SK-N-SH (cell line): ENCODE data around the gene FDXR. TPM values are rescaled to one million over a fixed set of nuclear protein-coding genes. Genes with fewer than 3 reads are reported as not detected.

Experiments
- CTCF ChIA-PET: fragments of 300-600, 350-600 bp; formaldehyde crosslinking; extraction: SDS; loops from one replicate; lab custom pipeline; 2021; lab: Yijun Ruan, JAX
- POLR2A ChIA-PET: fragments of 350-600 bp; sonication (Branson Sonifier 250); formaldehyde crosslinking; extraction: SDS; loops from one replicate; lab custom pipeline; 2020; ENCODE audit warnings: antibody characterized with exemption, inconsistent platforms; lab: Yijun Ruan, JAX
- DNase-seq: peaks from one replicate; pipeline ENCODE4 v3.0.0; 2012
- H2AFZ ChIP-seq: fragments of 200-600 bp; sonication (generic); 2 replicates; pipeline ENCODE4 v1.8.1; 2016; ENCODE audit warnings: antibody characterized with exemption, mild to moderate bottlenecking, low read depth
- H3F3A ChIP-seq: fragments of 200-600 bp; sonication (generic); replicated peaks from 2 replicates; pipeline ENCODE3; 2016; ENCODE audit warnings: antibody characterized with exemption, mild to moderate bottlenecking; ENCODE audit not compliant: insufficient read depth
- H3K27ac ChIP-seq, 2 experiments: fragments of 200-500 bp in 1 of 2; fragments of 200-600 bp in 1 of 2; sonication (Bioruptor generic) in 1 of 2; sonication (generic), shearing (Covaris generic) in 1 of 2; 2 replicates each; pipeline versions ENCODE4 v1.5.1 to v1.6.1; 2014 to 2016; ENCODE audit warnings: low read depth in 2 of 2, inconsistent platforms in 1 of 2, low read length in 1 of 2, mild to moderate bottlenecking in 1 of 2, mixed read lengths in 1 of 2
- H3K27me3 ChIP-seq: fragments of 200-600 bp; sonication (generic), shearing (Covaris generic); 2 replicates; pipeline ENCODE4 v1.6.1; 2016; ENCODE audit warnings: mixed run types; ENCODE audit not compliant: insufficient read depth
- H3K36me3 ChIP-seq, 2 experiments: fragments of 200-500 bp in 1 of 2; fragments of 200-600 bp in 1 of 2; sonication (Bioruptor generic) in 1 of 2; sonication (generic) in 1 of 2; replicated peaks in 1 of 2; 2 replicates each; pipeline versions ENCODE3 to v1.5.1; 2014 to 2016; ENCODE audit warnings: low read length in 1 of 2, mild to moderate bottlenecking in 1 of 2; ENCODE audit not compliant: insufficient read depth in 2 of 2, control insufficient read depth in 1 of 2
- H3K4me1 ChIP-seq, 2 experiments: fragments of 200-500 bp in 1 of 2; fragments of 200-600 bp in 1 of 2; sonication (Bioruptor generic) in 1 of 2; sonication (generic), shearing (Covaris generic) in 1 of 2; 2 replicates each; pipeline versions ENCODE4 v1.5.1 to v1.6.1; 2014 to 2016; ENCODE audit warnings: low read depth in 1 of 2, low read length in 1 of 2, mixed run types in 1 of 2; ENCODE audit not compliant: insufficient read depth in 2 of 2, control insufficient read depth in 1 of 2
- H3K4me2 ChIP-seq: fragments of 200-600 bp; sonication (generic), shearing (Covaris generic); 2 replicates; pipeline ENCODE4 v1.6.1; 2017; ENCODE audit warnings: mixed run types
- H3K4me3 ChIP-seq, 2 experiments: fragments of 200-500 bp in 1 of 2; fragments of 200-600 bp in 1 of 2; sonication (Bioruptor generic) in 1 of 2; sonication (generic), shearing (Covaris generic) in 1 of 2; 2 replicates each; pipeline versions ENCODE4 v1.5.1 to v1.8.1; 2014 to 2016; ENCODE audit warnings: low read depth in 2 of 2, inconsistent platforms in 1 of 2, low read length in 1 of 2, mild to moderate bottlenecking in 1 of 2, mixed read lengths in 1 of 2, moderate library complexity in 1 of 2
- H3K79me2 ChIP-seq: fragments of 200-600 bp; sonication (generic); 2 replicates; pipeline ENCODE4 v1.8.1; 2017; ENCODE audit warnings: mild to moderate bottlenecking; ENCODE audit not compliant: insufficient read depth
- H3K9ac ChIP-seq: fragments of 200-600 bp; sonication (generic); 2 replicates; pipeline ENCODE4 v1.6.1; 2017; ENCODE audit warnings: mixed run types
- H3K9me2 ChIP-seq: fragments of 200-600 bp; sonication (generic); 2 replicates; pipeline ENCODE4 v1.6.1; 2017; ENCODE audit warnings: mixed run types
- H3K9me3 ChIP-seq: fragments of 200-600 bp; sonication (generic); 2 replicates; pipeline ENCODE4 v1.6.1; 2017; ENCODE audit warnings: mixed run types, mild to moderate bottlenecking, moderate library complexity
- H4K20me1 ChIP-seq: fragments of 200-600 bp; sonication (generic); 2 replicates; pipeline ENCODE4 v1.6.1; 2017; ENCODE audit warnings: mild to moderate bottlenecking, mixed run types; ENCODE audit not compliant: insufficient read depth
- CHD2 ChIP-seq: fragments of 150-350 bp; IDR thresholded peaks from 2 replicates; pipeline ENCODE4 v1.6.1; 2018; ENCODE audit warnings: low read length; ENCODE audit not compliant: partially characterized antibody
- CTCF ChIP-seq: fragments of 200-600 bp; sonication (generic); IDR thresholded peaks from 2 replicates; pipeline ENCODE4 v1.6.1; 2017; ENCODE audit warnings: antibody characterized with exemption, mild to moderate bottlenecking, moderate library complexity
- EZH2phosphoT487 ChIP-seq: fragments of 200-600 bp; sonication (generic); IDR thresholded peaks from 2 replicates; pipeline ENCODE4 v1.6.1; 2017; ENCODE audit warnings: low read depth, mixed run types, mild to moderate bottlenecking, antibody characterized with exemption, moderate library complexity, borderline replicate concordance
- NRF1 ChIP-seq: IDR thresholded peaks from 2 replicates; pipeline ENCODE4 v1.6.1; 2012; ENCODE audit warnings: low read depth, mild to moderate bottlenecking, low read length
- TEAD4 ChIP-seq: IDR thresholded peaks from 2 replicates; pipeline ENCODE4 v1.4.0; 2012; ENCODE audit warnings: mild to moderate bottlenecking, borderline replicate concordance; ENCODE audit not compliant: insufficient read depth
- YY1 ChIP-seq: IDR thresholded peaks from 2 replicates; pipeline ENCODE4 v1.4.0; 2012; ENCODE audit warnings: low read depth, mild to moderate bottlenecking
- WGBS: methylation state at CpG from one replicate; pipeline ENCODE4 v1.1.6; 2017; ENCODE audit warnings: low lambda C conversion rate; 5-methylcytosine and 5-hydroxymethylcytosine counted together
- polyA plus RNA-seq, 3 experiments: library from polyadenylated mRNA; depleted of rRNA; stranded (reverse); fragments of >200 nt; gene quantifications; 2 replicates each; pipeline ENCODE4 v1.2.3, GENCODE V29; 2012

FDXR gene
- polyA plus RNA-seq, 1 of the 3 experiments (the other 2 are of a cell fraction), result 86.7 TPM

DNA sequence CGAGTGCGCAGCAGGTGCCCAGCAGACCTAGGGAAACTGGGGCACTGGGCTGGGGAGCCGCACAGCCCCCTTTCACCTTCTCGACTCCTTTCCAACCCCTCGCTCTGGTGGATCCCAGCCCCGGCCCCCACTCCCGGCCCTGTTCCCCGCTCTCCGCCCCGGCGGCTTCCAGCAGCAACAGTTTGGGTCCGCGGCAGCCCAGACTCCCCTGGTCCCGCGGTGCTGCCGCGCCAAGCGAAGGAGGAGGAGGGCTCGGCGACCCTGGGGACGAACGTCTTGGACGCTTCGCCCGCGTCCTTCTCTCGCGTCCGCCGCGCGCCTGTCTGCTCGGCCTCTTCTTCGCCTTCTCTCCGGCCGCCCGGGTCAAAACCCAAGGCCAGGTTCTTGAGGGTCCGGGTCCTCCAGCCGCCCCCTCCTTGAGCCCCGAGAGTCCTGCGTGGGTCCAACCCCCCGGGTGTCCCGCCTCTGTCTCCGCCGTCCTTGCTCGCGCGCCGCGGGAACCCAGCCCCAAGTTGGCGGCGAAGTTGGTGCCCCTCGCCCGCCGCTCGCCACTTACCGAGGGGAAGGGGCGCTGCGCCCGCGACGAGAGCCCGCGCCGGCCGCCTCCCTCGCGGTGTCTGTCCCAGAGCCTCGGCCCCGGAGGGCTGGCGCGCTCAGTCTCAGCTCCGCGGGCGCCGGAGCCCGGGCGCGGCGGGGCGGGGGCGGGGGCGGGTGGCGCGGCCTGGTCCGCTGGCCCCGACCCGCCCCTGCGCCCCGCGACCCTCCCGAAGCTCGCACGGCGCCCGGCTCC, 11.7 kb downstream of the FDXR start:
- no peak overlapping the region for H3K4me3 ChIP-seq
- CTCF ChIA-PET, result interaction anchor here (0.9 to 98.1 kb wide), 18 partner anchors 1 to 413 kb away, joined by 3 to 3869 read pairs (median 10); partner anchors contain the start of genes FADS6, FDXR, GRIN2C and MRPL58
- POLR2A ChIA-PET, result interaction anchor here (0.6 to 3.8 kb wide), 3 partner anchors 12 to 72 kb away, joined by 5 to 14 read pairs (median 9); partner anchors contain the start of gene FDXR
- H3K4me1 ChIP-seq, result peaks cover 0 to 12% of the 10 kb centered on the region in 2 experiments; a peak in 2 of 4 replicates
- no peak overlapping the region for H3K9ac ChIP-seq
- no peaks in the 10 kb centered on the region for H3K9me2 ChIP-seq
- H3K4me2 ChIP-seq, result peak overlapping the region; percentile 76; the same call in 1 of the 2 replicates
- DNase-seq, result peak; percentile 70
- WGBS, result 10% methylated on average over 29 of the region's 96 CpGs
- H3K27me3 ChIP-seq, result peaks cover 42% of the 10 kb centered on the region
- peaks cover 28% of the 10 kb centered on the region for H4K20me1 ChIP-seq
- H3K9me3 ChIP-seq, result no peaks in the 10 kb centered on the region
- H3K36me3 ChIP-seq, result peaks cover 10 to 21% of the 10 kb centered on the region in 2 experiments
- no peak for TF ChIP-seq CTCF
- TF ChIP-seq TEAD4, result no peak
- TF ChIP-seq EZH2phosphoT487, result peak; percentile 75; the same call in 1 of the 2 replicates
- no peak overlapping the region for H3K27ac ChIP-seq
- no peaks in the 10 kb centered on the region for H3K79me2 ChIP-seq
- peaks cover 6% of the 10 kb centered on the region for H3F3A ChIP-seq
- H2AFZ ChIP-seq, result no peak overlapping the region

- peaks cover 7 to 16% of the 10 kb centered on the region in 2 experiments for H3K36me3 ChIP-seq
- H3F3A ChIP-seq, result peaks cover 4% of the 10 kb centered on the region
- DNase-seq, result peak; percentile 74
- no peaks in the 10 kb centered on the region for H3K9me3 ChIP-seq
- CTCF ChIA-PET, result interaction anchor here (1.0 to 98.1 kb wide), 9 partner anchors 1 to 412 kb away, joined by 3 to 3869 read pairs (median 10); partner anchors contain the start of genes FDXR, GRIN2C, NAT9 and NHERF1
- peaks cover 28% of the 10 kb centered on the region for H4K20me1 ChIP-seq
- H3K79me2 ChIP-seq, result no peaks in the 10 kb centered on the region
- H3K4me3 ChIP-seq, result no peak overlapping the region; a peak in 1 of 4 replicates
- peaks cover 46% of the 10 kb centered on the region for H3K27me3 ChIP-seq
- no peaks in the 10 kb centered on the region for H3K9me2 ChIP-seq
- POLR2A ChIA-PET, result interaction anchor here (1.0 kb wide), 1 partner anchor 13 kb away, joined by 4 read pairs; the partner anchor contains the start of gene FDXR
- TF ChIP-seq CHD2 (no peak), NRF1 (peak; percentile 22; the same call in 1 of the 2 replicates), YY1 (no peak), EZH2phosphoT487 (peak; percentile 84)
- peak overlapping the region; percentile 76; the same call in 1 of the 2 replicates for H3K4me2 ChIP-seq
- H3K4me1 ChIP-seq, result peaks cover 0 to 12% of the 10 kb centered on the region in 2 experiments; a peak in 2 of 4 replicates
- H2AFZ ChIP-seq, result no peak overlapping the region
- WGBS, result 5% methylated on average over 32 of the region's 44 CpGs
- H3K27ac ChIP-seq, result no peak overlapping the region
- no peak overlapping the region for H3K9ac ChIP-seq
Observed at GRCh38 chr17:74860229-74860871, 12.4 kb downstream of the FDXR start.
